HEK293 (cell line): ENCODE measurements around the gene ISCU.
A peak's percentile ranks its signal among the peaks of the same experiment; 100 is the strongest.

Source experiments
- CTCF ChIA-PET: fragments of 350-600 bp; formaldehyde crosslinking; extraction: SDS; loops from one replicate; lab custom pipeline; 2021; ENCODE audit warnings: antibody characterized with exemption; lab: Yijun Ruan, JAX
- POLR2A ChIA-PET: fragments of 300-600 bp; formaldehyde crosslinking; extraction: SDS; loops from one replicate; lab custom pipeline; 2020; ENCODE audit warnings: antibody characterized with exemption, inconsistent platforms; lab: Yijun Ruan, JAX
- H3K27ac ChIP-seq: fragments of 200-500 bp; sonication (Bioruptor generic); 2 replicates; pipeline ENCODE4 v1.5.1; 2014; ENCODE audit warnings: low read depth, low read length, control low read depth, inconsistent platforms; ENCODE audit errors: extremely low read depth
- H3K36me3 ChIP-seq, 2 experiments: fragments of 200-500 bp in 1 of 2; sonication (Bioruptor generic) in 1 of 2; 1 replicate in 1 of 2; 2 replicates in 1 of 2; pipeline ENCODE4 v1.5.1; 2014 to 2017; ENCODE audit warnings: inconsistent platforms in 2 of 2, low read length in 2 of 2; ENCODE audit not compliant: control insufficient read depth in 2 of 2, insufficient read depth in 1 of 2
- H3K4me1 ChIP-seq: fragments of 200-500 bp; sonication (Bioruptor generic); 2 replicates; pipeline ENCODE4 v1.5.1; 2014; ENCODE audit warnings: mild to moderate bottlenecking, low read length, inconsistent platforms; ENCODE audit not compliant: control insufficient read depth, insufficient read depth
- H3K4me3 ChIP-seq: 2 replicates; pipeline ENCODE4 v1.5.1; 2011; ENCODE audit warnings: low read depth, mild to moderate bottlenecking, control low read depth, low read length, moderate library complexity
- H3K9me3 ChIP-seq: fragments of 200-500 bp; sonication (Bioruptor generic); 2 replicates; pipeline ENCODE4 v1.5.1; 2014; ENCODE audit warnings: low read depth, low read length, inconsistent platforms; ENCODE audit not compliant: control insufficient read depth, insufficient read depth
- BCL11A ChIP-seq: fragments of 450-650 bp; formaldehyde crosslinking; IDR thresholded peaks from 2 replicates; pipeline ENCODE4 v1.5.1; 2016; ENCODE audit warnings: low read depth, missing biosample characterization, missing genetic modification characterization
- EGR2 ChIP-seq: fragments of 450-650 bp; formaldehyde crosslinking; IDR thresholded peaks from 2 replicates; pipeline ENCODE4 v1.5.1; 2016; ENCODE audit warnings: low read depth, missing biosample characterization, missing genetic modification characterization
- IKZF3 ChIP-seq: fragments of 450-650 bp; IDR thresholded peaks from 2 replicates; pipeline ENCODE4 v1.5.0; 2018; ENCODE audit warnings: missing biosample characterization, mild to moderate bottlenecking, missing genetic modification characterization, moderate library complexity
- KLF7 ChIP-seq: fragments of 450-650 bp; formaldehyde crosslinking; IDR thresholded peaks from 2 replicates; pipeline ENCODE4 v1.5.1; 2016; ENCODE audit warnings: missing biosample characterization, missing genetic modification characterization, borderline replicate concordance
- MYNN ChIP-seq: fragments of 450-650 bp; formaldehyde crosslinking; IDR thresholded peaks from 2 replicates; pipeline ENCODE4 v1.5.1; 2016; ENCODE audit warnings: missing biosample characterization, missing genetic modification characterization, borderline replicate concordance
- RBAK ChIP-seq: fragments of 450-650 bp; formaldehyde crosslinking; IDR thresholded peaks from 2 replicates; pipeline ENCODE4 v1.5.1; 2016; ENCODE audit warnings: missing biosample characterization, missing genetic modification characterization
- ZBTB48 ChIP-seq: fragments of 450-650 bp; formaldehyde crosslinking; IDR thresholded peaks from 2 replicates; pipeline ENCODE4 v1.5.1; 2016; ENCODE audit warnings: missing biosample characterization, missing genetic modification characterization
- ZFHX2 ChIP-seq: fragments of 450-650 bp; formaldehyde crosslinking; conservative IDR thresholded peaks from 2 replicates; pipeline ENCODE4 v1.5.1; 2016; ENCODE audit warnings: missing biosample characterization, missing genetic modification characterization
- ZFP41 ChIP-seq: fragments of 450-650 bp; formaldehyde crosslinking; IDR thresholded peaks from 2 replicates; pipeline ENCODE4 v1.5.1; 2016; ENCODE audit warnings: missing biosample characterization, missing genetic modification characterization, borderline replicate concordance
- ZNF112 ChIP-seq: fragments of 450-650 bp; formaldehyde crosslinking; IDR thresholded peaks from 2 replicates; pipeline ENCODE4 v1.5.0; 2017; ENCODE audit warnings: missing biosample characterization, missing genetic modification characterization
- ZNF132 ChIP-seq: fragments of 450-650 bp; formaldehyde crosslinking; IDR thresholded peaks from 2 replicates; pipeline ENCODE4 v1.5.1; 2017; ENCODE audit warnings: missing biosample characterization, missing genetic modification characterization, borderline replicate concordance
- ZNF473 ChIP-seq: fragments of 450-650 bp; formaldehyde crosslinking; IDR thresholded peaks from 2 replicates; pipeline ENCODE4 v1.5.1; 2017; ENCODE audit warnings: missing biosample characterization, missing genetic modification characterization
- ZNF544 ChIP-seq: fragments of 450-650 bp; formaldehyde crosslinking; IDR thresholded peaks from 2 replicates; pipeline ENCODE4 v1.5.0; 2017; ENCODE audit warnings: missing biosample characterization, missing genetic modification characterization
- ZNF629 ChIP-seq: fragments of 450-650 bp; formaldehyde crosslinking; IDR thresholded peaks from 2 replicates; pipeline ENCODE4 v1.5.1; 2017; ENCODE audit warnings: missing biosample characterization, missing genetic modification characterization
- ZNF664 ChIP-seq: fragments of 450-650 bp; formaldehyde crosslinking; IDR thresholded peaks from 2 replicates; pipeline ENCODE4 v1.5.1; 2016; ENCODE audit warnings: missing biosample characterization, missing genetic modification characterization
- TF ChIP-seq, protein P1 (sequence below): fragments of 450-650 bp; formaldehyde crosslinking; IDR thresholded peaks from 2 replicates; pipeline ENCODE4 v1.5.1; 2016; ENCODE audit warnings: missing biosample characterization, missing genetic modification characterization
- TF ChIP-seq, protein P2 (sequence below): fragments of 450-650 bp; formaldehyde crosslinking; IDR thresholded peaks from 2 replicates; pipeline ENCODE4 v1.5.1; 2017; ENCODE audit warnings: missing biosample characterization, missing genetic modification characterization
- TF ChIP-seq, protein P3 (sequence below): fragments of 450-650 bp; formaldehyde crosslinking; IDR thresholded peaks from 2 replicates; pipeline ENCODE4 v1.5.1; 2016; ENCODE audit warnings: missing biosample characterization, missing genetic modification characterization
- TF ChIP-seq, protein P4 (sequence below): fragments of 450-650 bp; formaldehyde crosslinking; IDR thresholded peaks from 2 replicates; pipeline ENCODE4 v1.5.1; 2017; ENCODE audit warnings: missing biosample characterization, missing genetic modification characterization
- TF ChIP-seq, protein P5 (sequence below): fragments of 450-650 bp; formaldehyde crosslinking; IDR thresholded peaks from 2 replicates; pipeline ENCODE4 v1.5.1; 2016; ENCODE audit warnings: missing biosample characterization, missing genetic modification characterization

ISCU gene

DNA sequence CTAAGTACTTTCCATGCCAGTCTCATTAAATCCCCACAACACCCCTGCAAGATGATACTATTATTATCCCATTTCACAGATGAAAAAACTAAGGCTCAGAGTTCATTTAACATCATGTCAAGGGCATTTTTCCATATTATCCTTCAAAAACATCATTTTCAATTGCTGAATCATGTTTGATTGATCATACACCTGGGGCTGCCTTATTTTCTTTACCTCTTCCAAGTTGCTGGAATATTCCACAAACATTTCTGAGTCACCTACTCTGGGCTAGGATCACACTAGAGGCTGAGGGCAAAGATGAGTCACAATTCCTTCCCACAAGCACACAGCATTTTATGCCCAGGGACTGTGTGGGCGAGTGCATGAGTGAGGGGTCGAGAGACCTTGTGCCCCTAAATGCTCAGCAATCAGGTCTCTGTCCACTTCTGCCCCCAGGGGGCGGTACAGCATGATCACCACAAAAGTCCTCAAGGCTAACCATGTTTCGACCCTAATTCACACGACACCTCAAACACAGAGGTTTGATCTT lies 49.6 kb downstream of the ISCU start:
- no peaks in the 10 kb centered on the region for H3K9me3 ChIP-seq
- no peak overlapping the region for H3K27ac ChIP-seq
- ChIA-PET CTCF (interaction anchor here (0.6 to 2.7 kb wide), 6 partner anchors 28 to 191 kb away, joined by 3 to 8 read pairs (median 4); no protein-coding TSS in a partner anchor), POLR2A (no interaction called here)
- no peaks in the 10 kb centered on the region for H3K4me1 ChIP-seq
- H3K4me3 ChIP-seq = no peak overlapping the region
- H3K36me3 ChIP-seq = no peaks in the 10 kb centered on the region
- TF ChIP-seq ZNF629 = no peak
- peak; percentile 64; the same call in 1 of the 2 replicates for TF ChIP-seq ZBTB48
- TF ChIP-seq, protein P1, sequence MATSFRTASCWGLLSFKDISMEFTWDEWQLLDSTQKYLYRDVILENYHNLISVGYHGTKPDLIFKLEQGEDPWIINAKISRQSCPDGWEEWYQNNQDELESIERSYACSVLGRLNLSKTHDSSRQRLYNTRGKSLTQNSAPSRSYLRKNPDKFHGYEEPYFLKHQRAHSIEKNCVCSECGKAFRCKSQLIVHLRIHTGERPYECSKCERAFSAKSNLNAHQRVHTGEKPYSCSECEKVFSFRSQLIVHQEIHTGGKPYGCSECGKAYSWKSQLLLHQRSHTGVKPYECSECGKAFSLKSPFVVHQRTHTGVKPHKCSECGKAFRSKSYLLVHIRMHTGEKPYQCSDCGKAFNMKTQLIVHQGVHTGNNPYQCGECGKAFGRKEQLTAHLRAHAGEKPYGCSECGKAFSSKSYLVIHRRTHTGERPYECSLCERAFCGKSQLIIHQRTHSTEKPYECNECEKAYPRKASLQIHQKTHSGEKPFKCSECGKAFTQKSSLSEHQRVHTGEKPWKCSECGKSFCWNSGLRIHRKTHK (tag by site-specific recombination) = no peak
- peak; percentile 59 for TF ChIP-seq EGR2 (tag by site-specific recombination)
- TF ChIP-seq ZNF544 (tag by site-specific recombination) = no peak
- TF ChIP-seq ZNF112 (tag by site-specific recombination) = no peak
- peak; percentile 43 for TF ChIP-seq ZFHX2
- TF ChIP-seq, protein P2, sequence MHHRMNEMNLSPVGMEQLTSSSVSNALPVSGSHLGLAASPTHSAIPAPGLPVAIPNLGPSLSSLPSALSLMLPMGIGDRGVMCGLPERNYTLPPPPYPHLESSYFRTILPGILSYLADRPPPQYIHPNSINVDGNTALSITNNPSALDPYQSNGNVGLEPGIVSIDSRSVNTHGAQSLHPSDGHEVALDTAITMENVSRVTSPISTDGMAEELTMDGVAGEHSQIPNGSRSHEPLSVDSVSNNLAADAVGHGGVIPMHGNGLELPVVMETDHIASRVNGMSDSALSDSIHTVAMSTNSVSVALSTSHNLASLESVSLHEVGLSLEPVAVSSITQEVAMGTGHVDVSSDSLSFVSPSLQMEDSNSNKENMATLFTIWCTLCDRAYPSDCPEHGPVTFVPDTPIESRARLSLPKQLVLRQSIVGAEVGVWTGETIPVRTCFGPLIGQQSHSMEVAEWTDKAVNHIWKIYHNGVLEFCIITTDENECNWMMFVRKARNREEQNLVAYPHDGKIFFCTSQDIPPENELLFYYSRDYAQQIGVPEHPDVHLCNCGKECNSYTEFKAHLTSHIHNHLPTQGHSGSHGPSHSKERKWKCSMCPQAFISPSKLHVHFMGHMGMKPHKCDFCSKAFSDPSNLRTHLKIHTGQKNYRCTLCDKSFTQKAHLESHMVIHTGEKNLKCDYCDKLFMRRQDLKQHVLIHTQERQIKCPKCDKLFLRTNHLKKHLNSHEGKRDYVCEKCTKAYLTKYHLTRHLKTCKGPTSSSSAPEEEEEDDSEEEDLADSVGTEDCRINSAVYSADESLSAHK = no peak
- TF ChIP-seq BCL11A (tag by site-specific recombination) = no peak
- no peak for TF ChIP-seq IKZF3
- no peak for TF ChIP-seq RBAK (tag by site-specific recombination)
- no peak for TF ChIP-seq ZNF473 (tag by site-specific recombination)
- TF ChIP-seq, protein P3, sequence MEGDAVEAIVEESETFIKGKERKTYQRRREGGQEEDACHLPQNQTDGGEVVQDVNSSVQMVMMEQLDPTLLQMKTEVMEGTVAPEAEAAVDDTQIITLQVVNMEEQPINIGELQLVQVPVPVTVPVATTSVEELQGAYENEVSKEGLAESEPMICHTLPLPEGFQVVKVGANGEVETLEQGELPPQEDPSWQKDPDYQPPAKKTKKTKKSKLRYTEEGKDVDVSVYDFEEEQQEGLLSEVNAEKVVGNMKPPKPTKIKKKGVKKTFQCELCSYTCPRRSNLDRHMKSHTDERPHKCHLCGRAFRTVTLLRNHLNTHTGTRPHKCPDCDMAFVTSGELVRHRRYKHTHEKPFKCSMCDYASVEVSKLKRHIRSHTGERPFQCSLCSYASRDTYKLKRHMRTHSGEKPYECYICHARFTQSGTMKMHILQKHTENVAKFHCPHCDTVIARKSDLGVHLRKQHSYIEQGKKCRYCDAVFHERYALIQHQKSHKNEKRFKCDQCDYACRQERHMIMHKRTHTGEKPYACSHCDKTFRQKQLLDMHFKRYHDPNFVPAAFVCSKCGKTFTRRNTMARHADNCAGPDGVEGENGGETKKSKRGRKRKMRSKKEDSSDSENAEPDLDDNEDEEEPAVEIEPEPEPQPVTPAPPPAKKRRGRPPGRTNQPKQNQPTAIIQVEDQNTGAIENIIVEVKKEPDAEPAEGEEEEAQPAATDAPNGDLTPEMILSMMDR (tag by site-specific recombination) = 0 out of 2 replicates have a peak, but pooled peaks have one; percentile 9
- no peak for TF ChIP-seq MYNN (tag by site-specific recombination)
- no peak for TF ChIP-seq ZFP41
- no peak for TF ChIP-seq ZNF132 (tag by site-specific recombination)
- TF ChIP-seq ZNF664 (tag by site-specific recombination) = 0 out of 2 replicates have a peak, but pooled peaks have one; percentile 23
- TF ChIP-seq, protein P4, sequence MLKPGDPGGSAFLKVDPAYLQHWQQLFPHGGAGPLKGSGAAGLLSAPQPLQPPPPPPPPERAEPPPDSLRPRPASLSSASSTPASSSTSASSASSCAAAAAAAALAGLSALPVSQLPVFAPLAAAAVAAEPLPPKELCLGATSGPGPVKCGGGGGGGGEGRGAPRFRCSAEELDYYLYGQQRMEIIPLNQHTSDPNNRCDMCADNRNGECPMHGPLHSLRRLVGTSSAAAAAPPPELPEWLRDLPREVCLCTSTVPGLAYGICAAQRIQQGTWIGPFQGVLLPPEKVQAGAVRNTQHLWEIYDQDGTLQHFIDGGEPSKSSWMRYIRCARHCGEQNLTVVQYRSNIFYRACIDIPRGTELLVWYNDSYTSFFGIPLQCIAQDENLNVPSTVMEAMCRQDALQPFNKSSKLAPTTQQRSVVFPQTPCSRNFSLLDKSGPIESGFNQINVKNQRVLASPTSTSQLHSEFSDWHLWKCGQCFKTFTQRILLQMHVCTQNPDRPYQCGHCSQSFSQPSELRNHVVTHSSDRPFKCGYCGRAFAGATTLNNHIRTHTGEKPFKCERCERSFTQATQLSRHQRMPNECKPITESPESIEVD (tag by site-specific recombination) = no peak
- no peak for TF ChIP-seq KLF7 (tag by site-specific recombination)
- TF ChIP-seq, protein P5, sequence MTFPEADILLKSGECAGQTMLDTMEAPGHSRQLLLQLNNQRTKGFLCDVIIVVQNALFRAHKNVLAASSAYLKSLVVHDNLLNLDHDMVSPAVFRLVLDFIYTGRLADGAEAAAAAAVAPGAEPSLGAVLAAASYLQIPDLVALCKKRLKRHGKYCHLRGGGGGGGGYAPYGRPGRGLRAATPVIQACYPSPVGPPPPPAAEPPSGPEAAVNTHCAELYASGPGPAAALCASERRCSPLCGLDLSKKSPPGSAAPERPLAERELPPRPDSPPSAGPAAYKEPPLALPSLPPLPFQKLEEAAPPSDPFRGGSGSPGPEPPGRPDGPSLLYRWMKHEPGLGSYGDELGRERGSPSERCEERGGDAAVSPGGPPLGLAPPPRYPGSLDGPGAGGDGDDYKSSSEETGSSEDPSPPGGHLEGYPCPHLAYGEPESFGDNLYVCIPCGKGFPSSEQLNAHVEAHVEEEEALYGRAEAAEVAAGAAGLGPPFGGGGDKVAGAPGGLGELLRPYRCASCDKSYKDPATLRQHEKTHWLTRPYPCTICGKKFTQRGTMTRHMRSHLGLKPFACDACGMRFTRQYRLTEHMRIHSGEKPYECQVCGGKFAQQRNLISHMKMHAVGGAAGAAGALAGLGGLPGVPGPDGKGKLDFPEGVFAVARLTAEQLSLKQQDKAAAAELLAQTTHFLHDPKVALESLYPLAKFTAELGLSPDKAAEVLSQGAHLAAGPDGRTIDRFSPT (tag by site-specific recombination) = no peak
